ENCODE results near the gene SCRN2. TPM values are rescaled to one million over a fixed set of nuclear protein-coding genes. Genes with fewer than 3 reads are reported as not detected.

The SCRN2 gene
- total RNA-seq, 1 donor from 2014 or later = 14.9 TPM

DNA sequence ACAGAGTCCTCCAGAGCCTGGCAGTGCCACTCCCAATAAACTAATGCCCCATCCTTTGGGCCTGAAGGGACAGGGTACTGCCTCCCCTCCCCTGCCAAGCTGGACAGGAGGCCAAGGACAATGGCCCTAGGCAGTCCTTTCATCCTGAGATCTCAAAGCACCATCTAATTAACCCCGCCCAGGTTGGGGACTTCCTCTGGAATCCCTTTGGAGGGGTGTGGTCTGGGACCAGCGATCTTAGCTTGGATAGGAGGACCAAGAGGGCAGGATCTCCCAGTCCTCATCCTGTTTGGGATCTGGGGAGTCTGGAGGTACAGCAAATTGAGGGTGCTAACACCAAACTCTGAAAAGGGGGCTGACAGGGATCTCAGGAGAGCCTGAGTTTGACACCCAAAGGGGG is 28.0 kb upstream of the SCRN2 start:
- Mint-ChIP-seq H3K4me3 (ENCODE audit: unreplicated experiment) (no peak overlapping the region), H3K4me1 (ENCODE audit: low read depth) (peaks cover 9% of the 10 kb centered on the region), H3K36me3 (ENCODE audit: low read depth) (peaks cover 1% of the 10 kb centered on the region), H3K9me3 (ENCODE audit: low read depth) (no peaks in the 10 kb centered on the region), H3K27me3 (ENCODE audit: low read depth) (peaks cover 31% of the 10 kb centered on the region), H3K27ac (ENCODE audit: unreplicated experiment) (no peak overlapping the region)
- no peak for DNase-seq (ENCODE audit: low spot score)
- TF ChIP-seq, protein P1, sequence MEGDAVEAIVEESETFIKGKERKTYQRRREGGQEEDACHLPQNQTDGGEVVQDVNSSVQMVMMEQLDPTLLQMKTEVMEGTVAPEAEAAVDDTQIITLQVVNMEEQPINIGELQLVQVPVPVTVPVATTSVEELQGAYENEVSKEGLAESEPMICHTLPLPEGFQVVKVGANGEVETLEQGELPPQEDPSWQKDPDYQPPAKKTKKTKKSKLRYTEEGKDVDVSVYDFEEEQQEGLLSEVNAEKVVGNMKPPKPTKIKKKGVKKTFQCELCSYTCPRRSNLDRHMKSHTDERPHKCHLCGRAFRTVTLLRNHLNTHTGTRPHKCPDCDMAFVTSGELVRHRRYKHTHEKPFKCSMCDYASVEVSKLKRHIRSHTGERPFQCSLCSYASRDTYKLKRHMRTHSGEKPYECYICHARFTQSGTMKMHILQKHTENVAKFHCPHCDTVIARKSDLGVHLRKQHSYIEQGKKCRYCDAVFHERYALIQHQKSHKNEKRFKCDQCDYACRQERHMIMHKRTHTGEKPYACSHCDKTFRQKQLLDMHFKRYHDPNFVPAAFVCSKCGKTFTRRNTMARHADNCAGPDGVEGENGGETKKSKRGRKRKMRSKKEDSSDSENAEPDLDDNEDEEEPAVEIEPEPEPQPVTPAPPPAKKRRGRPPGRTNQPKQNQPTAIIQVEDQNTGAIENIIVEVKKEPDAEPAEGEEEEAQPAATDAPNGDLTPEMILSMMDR (IDR thresholded peaks at IDR 0.05) = no peak

DNA sequence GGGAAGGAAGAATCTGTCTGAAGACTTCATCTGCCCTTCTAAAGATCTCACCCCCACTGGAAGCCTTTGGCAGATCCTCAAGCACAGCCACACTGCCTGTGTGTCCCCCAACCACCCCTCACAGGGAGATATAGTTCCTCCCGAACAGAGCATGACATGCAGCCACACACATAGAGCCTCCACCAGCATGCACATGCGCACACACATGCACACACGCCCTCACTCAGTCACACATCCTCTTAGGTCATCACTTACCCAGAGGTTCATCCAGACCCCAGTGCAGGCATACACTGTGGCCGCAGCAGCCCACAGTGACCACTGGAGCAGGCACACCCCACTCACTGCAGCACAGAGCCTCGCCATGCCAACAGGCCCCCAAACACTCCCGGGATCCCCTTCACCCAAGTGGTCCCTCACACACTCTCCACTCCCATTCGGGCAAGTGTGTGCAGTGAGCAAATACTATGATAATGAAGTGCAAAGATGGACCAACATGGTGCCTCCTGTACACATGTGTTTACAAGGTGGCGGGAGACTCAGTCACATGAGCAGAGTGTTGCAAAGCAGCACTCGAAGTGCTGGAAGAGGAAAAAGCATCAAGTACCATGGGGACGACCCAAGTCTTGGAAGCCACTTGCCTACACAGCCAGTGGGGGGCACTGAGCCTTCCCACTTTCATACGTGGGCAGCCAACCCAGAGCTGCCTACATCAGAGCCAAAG is 26.9 kb upstream of the SCRN2 start:
- Mint-ChIP-seq H3K4me3 (ENCODE audit: unreplicated experiment) (no peak overlapping the region), H3K27me3 (ENCODE audit: low read depth) (peaks cover 30% of the 10 kb centered on the region), H3K27ac (ENCODE audit: unreplicated experiment) (no peak overlapping the region), H3K36me3 (ENCODE audit: low read depth) (peaks cover 4% of the 10 kb centered on the region), H3K4me1 (ENCODE audit: low read depth) (peaks cover 11% of the 10 kb centered on the region), H3K9me3 (ENCODE audit: low read depth) (peaks cover 3% of the 10 kb centered on the region)
- DNase-seq (ENCODE audit: low spot score) = no peak
- TF ChIP-seq, protein P1 (IDR thresholded peaks at IDR 0.05) = no peak

DNA sequence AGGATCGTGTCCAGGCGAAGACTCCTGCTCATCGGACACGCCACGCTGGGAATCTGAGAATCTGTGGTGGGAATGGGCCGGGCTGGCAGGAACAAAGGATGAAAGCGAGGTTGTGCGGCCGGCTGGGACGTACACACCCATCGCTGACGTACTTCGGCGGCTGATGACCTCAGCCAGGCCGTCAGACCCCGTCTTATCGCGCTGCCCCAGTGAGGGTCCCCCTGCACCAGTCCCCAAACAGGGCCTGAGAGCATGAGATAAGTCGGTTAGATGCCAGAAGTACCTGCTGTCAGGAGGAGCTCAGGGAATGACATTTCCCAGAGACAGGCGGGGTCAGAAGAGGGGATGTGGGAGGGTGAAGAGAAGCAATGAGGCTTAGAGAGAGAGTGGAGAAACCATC is 25.9 kb upstream of the SCRN2 start:
- Mint-ChIP-seq H3K4me1 (ENCODE audit: low read depth) (peaks cover 16% of the 10 kb centered on the region), H3K4me3 (ENCODE audit: unreplicated experiment) (no peak overlapping the region), H3K27me3 (ENCODE audit: low read depth) (peaks cover 24% of the 10 kb centered on the region), H3K27ac (ENCODE audit: unreplicated experiment) (no peak overlapping the region), H3K9me3 (ENCODE audit: low read depth) (peaks cover 3% of the 10 kb centered on the region), H3K36me3 (ENCODE audit: low read depth) (peaks cover 4% of the 10 kb centered on the region)
- TF ChIP-seq, protein P1 (IDR thresholded peaks at IDR 0.05) = no peak
- DNase-seq (ENCODE audit: low spot score) = no peak

DNA sequence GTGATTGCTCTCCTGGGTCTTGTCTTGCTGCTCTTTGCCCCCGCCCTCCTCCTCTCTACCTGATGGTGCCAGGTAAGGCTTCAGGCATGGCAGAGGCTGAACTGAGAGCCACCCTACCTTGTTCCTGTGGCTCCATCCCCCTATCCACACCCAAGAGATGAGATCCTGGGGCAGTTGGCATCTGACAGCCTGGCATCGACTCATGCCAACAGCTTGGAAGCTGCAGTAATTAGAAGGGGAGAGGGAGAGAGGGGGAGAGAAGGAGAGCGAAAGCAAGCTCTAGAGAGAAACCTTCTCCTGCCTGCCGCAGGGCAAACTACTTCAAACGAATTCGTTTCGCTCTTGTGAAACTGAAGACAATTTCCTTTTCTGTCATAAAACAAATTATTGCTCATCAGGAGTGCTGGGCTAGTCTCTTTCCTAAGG is 23.7 kb upstream of the SCRN2 start:
- H3K4me3 Mint-ChIP-seq (ENCODE audit: unreplicated experiment) = no peak overlapping the region
- TF ChIP-seq, protein P1 (IDR thresholded peaks at IDR 0.05) = no peak
- peaks cover 16% of the 10 kb centered on the region for H3K4me1 Mint-ChIP-seq (ENCODE audit: low read depth)
- DNase-seq (ENCODE audit: low spot score) = peak; percentile 57
- H3K27ac Mint-ChIP-seq (ENCODE audit: unreplicated experiment) = peak overlapping the region; percentile 36
- H3K9me3 Mint-ChIP-seq (ENCODE audit: low read depth) = peaks cover 3% of the 10 kb centered on the region
- peaks cover 10% of the 10 kb centered on the region for H3K27me3 Mint-ChIP-seq (ENCODE audit: low read depth)
- peaks cover 3% of the 10 kb centered on the region for H3K36me3 Mint-ChIP-seq (ENCODE audit: low read depth)

DNA sequence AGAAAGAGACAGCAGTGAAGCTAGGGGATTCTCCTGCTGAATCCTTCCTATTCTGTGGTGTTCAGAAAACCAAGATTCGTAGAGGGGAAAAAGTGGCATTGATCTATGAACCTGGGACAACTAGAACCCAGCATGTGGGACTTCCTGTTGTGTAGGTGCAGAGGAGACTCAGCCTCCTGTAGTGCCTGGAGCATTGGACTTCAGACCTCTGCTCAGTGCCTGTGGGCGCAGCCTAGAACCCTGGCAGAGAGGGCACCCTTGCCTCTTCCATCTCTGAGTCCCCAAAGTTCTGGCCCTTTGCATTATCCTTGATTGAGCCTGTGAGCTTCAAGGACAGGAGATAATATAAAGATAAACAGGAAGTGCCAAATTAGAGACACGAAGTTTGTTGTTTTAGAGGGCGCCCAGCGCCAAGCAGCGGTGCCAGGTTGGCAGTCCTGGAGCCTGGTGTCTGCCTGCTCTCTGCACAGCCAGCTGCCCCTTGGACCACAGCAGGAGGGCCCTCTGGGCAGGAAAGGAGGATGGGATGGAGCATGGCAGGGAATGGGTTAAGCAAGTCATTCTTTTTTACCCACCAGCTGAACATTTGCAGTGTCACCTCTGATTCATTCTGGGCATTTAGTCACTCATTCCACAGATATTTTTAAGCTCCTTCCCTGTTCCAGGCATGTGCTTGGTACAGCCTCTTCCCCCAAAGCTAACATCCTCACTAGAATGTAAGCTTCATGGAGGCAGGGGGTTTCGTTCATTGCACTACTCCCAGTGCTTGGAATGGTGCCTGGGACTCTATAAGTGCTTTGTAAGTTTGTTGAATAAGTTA is 21.8 kb upstream of the SCRN2 start:
- peaks cover 16% of the 10 kb centered on the region for H3K4me1 Mint-ChIP-seq (ENCODE audit: low read depth)
- no peak overlapping the region for H3K4me3 Mint-ChIP-seq (ENCODE audit: unreplicated experiment)
- no peak for DNase-seq (ENCODE audit: low spot score)
- TF ChIP-seq, protein P1 (IDR thresholded peaks at IDR 0.05) = no peak
- peaks cover 3% of the 10 kb centered on the region for H3K36me3 Mint-ChIP-seq (ENCODE audit: low read depth)
- peaks cover 3% of the 10 kb centered on the region for H3K9me3 Mint-ChIP-seq (ENCODE audit: low read depth)
- peak overlapping the region; percentile 85 for H3K27ac Mint-ChIP-seq (ENCODE audit: unreplicated experiment)
- H3K27me3 Mint-ChIP-seq (ENCODE audit: low read depth) = peaks cover 8% of the 10 kb centered on the region

All from chondrocyte (in vitro differentiated cells).